Neutrophil (primary cell): ENCODE data around the gene VLDLR.

Source experiments
- H3K27ac ChIP-seq: fragments of 200-600 bp; sonication (generic); 2 replicates; pipeline ENCODE4 v1.5.1; 2016; ENCODE audit warnings: mild to moderate bottlenecking, moderate library complexity
- H3K27me3 ChIP-seq: fragments of 200-600 bp; sonication (generic); 2 replicates; pipeline ENCODE4 v1.6.0; 2016; ENCODE audit warnings: mild to moderate bottlenecking
- H3K36me3 ChIP-seq: fragments of 200-600 bp; sonication (generic); 2 replicates; pipeline ENCODE4 v1.5.1; 2017
- H3K4me1 ChIP-seq, 2 experiments: fragments of 200-600 bp in 1 of 2; sonication (generic) in 1 of 2; 1 replicate in 1 of 2; 2 replicates in 1 of 2; pipeline versions ENCODE4 v1.5.1 to v1.6.1; 2013 to 2016; ENCODE audit warnings: low read depth in 1 of 2, low read length in 1 of 2, mild to moderate bottlenecking in 1 of 2, moderate library complexity in 1 of 2; ENCODE audit not compliant: control insufficient read depth in 1 of 2, insufficient read depth in 1 of 2
- H3K4me3 ChIP-seq, 2 experiments: fragments of 200-600 bp in 1 of 2; sonication (generic) in 1 of 2; 1 replicate in 1 of 2; 2 replicates in 1 of 2; pipeline ENCODE4 v1.5.1; 2013 to 2016; ENCODE audit warnings: low read depth in 1 of 2, low read length in 1 of 2, mild to moderate bottlenecking in 1 of 2, moderate library complexity in 1 of 2
- H3K9me3 ChIP-seq: fragments of 200-600 bp; sonication (generic); 2 replicates; pipeline ENCODE4 v1.5.1; 2016
- CTCF ChIP-seq: fragments of 200-600 bp; sonication (generic); IDR thresholded peaks from 2 replicates; pipeline ENCODE4 v1.5.1; 2016; ENCODE audit warnings: antibody characterized with exemption

The VLDLR gene

GRCh38 chr9:2602704-2603116 is 18.9 kb upstream of the VLDLR start:
- no peak overlapping the region for H3K4me3 ChIP-seq
- no peaks in the 10 kb centered on the region for H3K9me3 ChIP-seq
- H3K27ac ChIP-seq, result no peak overlapping the region
- no peak for TF ChIP-seq CTCF
- H3K27me3 ChIP-seq, result no peaks in the 10 kb centered on the region
- H3K4me1 ChIP-seq, result no peaks in the 10 kb centered on the region
- H3K36me3 ChIP-seq, result no peaks in the 10 kb centered on the region

- no peaks in the 10 kb centered on the region for H3K4me1 ChIP-seq
- no peaks in the 10 kb centered on the region for H3K9me3 ChIP-seq
- H3K4me3 ChIP-seq, result no peak overlapping the region
- H3K27ac ChIP-seq, result no peak overlapping the region
- no peak for TF ChIP-seq CTCF
- H3K36me3 ChIP-seq, result no peaks in the 10 kb centered on the region
- no peaks in the 10 kb centered on the region for H3K27me3 ChIP-seq
Measured at GRCh38 chr9:2603621-2604020, 18.0 kb upstream of the VLDLR start.

GRCh38 chr9:2605246-2605645 is 16.3 kb upstream of the VLDLR start:
- H3K27me3 ChIP-seq, result no peaks in the 10 kb centered on the region
- H3K4me3 ChIP-seq, result no peak overlapping the region
- H3K9me3 ChIP-seq, result no peaks in the 10 kb centered on the region
- H3K27ac ChIP-seq, result no peak overlapping the region
- H3K36me3 ChIP-seq, result no peaks in the 10 kb centered on the region
- H3K4me1 ChIP-seq, result no peaks in the 10 kb centered on the region
- no peak for TF ChIP-seq CTCF

- Histone ChIP-seq H3K36me3 (no peaks in the 10 kb centered on the region), H3K4me1 (no peaks in the 10 kb centered on the region), H3K27ac (no peak overlapping the region), H3K27me3 (peaks cover 9% of the 10 kb centered on the region), H3K4me3 (no peak overlapping the region), H3K9me3 (no peaks in the 10 kb centered on the region)
- TF ChIP-seq CTCF, result no peak
Measured at GRCh38 chr9:2608276-2608675, 13.3 kb upstream of the VLDLR start.

- no peaks in the 10 kb centered on the region for H3K4me1 ChIP-seq
- no peaks in the 10 kb centered on the region for H3K36me3 ChIP-seq
- no peak overlapping the region for H3K4me3 ChIP-seq
- no peak overlapping the region for H3K27ac ChIP-seq
- H3K27me3 ChIP-seq, result peaks cover 19% of the 10 kb centered on the region
- no peak for TF ChIP-seq CTCF
- no peaks in the 10 kb centered on the region for H3K9me3 ChIP-seq
Measured at GRCh38 chr9:2610985-2611384, 10.6 kb upstream of the VLDLR start.

- TF ChIP-seq CTCF, result no peak
- peaks cover 19% of the 10 kb centered on the region for H3K27me3 ChIP-seq
- H3K36me3 ChIP-seq, result no peaks in the 10 kb centered on the region
- H3K4me1 ChIP-seq, result no peaks in the 10 kb centered on the region
- H3K27ac ChIP-seq, result no peak overlapping the region
- H3K9me3 ChIP-seq, result no peaks in the 10 kb centered on the region
- H3K4me3 ChIP-seq, result no peak overlapping the region
Measured at GRCh38 chr9:2611961-2612360, 9.6 kb upstream of the VLDLR start.
